Right renal pelvis (tissue), 4 donors: ENCODE data around the gene MMS19. TPM values are rescaled to one million over a fixed set of nuclear protein-coding genes. Genes with fewer than 3 reads are reported as not detected.
"Not testable (repeated sequence)": the region's sequence is repeated elsewhere in the genome, so short reads cannot be mapped to it uniquely, and the experiment has no call there.

Experiments
- DNase-seq, 4 donors: peaks; one replicate each; pipeline ENCODE4 v3.0.0-alpha.2; 2013; ENCODE audit warnings: low read depth in 4 of 4, low spot score in 3 of 4, missing footprints in 1 of 4
- polyA plus RNA-seq, 4 donors: library from polyadenylated mRNA; unstranded; fragments of 120-200 nt; gene quantifications; one replicate each; pipeline ENCODE4 v1.2.1, GENCODE V29; 2013; ENCODE audit not compliant: insufficient read length in 4 of 4

The MMS19 gene
- polyA plus RNA-seq, 4 donors: 80.3 to 88.4 (median 82.9) TPM

DNA sequence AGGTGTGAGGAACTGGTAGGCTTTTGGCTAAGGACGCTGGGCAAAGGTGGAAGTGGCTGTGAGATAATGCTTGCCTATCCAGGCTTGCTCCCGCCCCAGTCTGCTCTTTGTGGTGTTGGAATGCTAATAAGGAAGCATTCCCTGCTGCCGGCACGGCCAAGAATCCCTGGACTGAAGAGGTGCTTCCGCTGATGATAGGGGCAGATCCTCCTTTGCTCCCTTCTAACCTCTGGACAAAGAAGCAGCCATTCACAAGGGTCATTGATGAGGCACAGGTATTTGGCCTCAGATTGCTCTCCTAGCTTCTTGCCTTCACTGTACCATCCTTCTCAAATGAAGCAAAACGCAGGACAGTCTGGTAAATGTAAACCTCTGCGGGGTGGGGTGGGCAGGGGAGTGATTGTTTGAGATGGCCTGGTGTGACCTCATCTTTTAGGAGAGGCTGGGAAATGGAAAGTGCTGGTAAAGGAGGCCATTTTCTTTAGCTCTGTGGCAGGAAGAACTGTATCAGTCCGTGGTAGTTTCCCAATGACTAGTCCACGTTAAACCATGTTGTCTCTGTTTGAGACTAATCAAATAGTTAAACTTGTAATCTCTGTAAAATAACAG is 70.5 kb downstream of the MMS19 start:
- DNase-seq: no peak

DNA sequence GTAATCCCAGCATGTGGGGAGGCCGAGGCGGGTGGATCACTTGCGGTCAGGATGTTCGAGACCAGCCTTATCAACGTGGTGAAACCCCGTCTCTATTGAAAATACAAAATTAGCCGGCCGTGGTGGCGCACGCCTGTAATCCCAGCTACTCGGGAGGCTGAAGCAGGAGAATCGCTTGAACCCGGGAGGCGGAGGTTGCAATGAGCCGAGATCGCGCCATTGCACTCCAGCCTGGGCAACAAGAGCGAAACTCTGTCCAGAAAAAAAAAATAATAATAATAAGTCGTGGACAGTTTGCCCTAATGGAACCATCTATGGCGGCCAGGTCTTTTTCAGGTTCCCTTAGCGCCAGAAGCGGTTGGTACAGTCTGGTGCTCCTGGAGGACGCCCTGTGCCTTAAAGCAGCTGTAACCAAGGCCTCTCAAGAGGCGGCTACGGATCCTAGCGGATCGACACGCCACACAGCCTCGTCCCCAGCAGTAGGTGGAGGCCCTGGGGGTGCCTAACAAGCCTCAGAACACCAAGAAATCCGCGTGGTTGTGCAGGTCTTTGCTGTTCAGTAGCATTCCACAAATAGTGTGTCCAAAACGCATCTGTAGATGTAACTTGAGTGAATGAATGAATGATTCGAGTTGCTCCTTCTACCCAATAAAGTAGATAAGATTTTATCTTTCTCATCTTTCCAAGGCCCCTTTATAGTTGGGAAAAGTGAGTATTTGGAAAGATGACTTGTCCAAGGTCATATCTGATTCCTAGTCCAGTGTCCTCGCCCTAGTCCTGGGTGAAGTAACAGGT is 71.2 kb downstream of the MMS19 start:
- DNase-seq: no peak

DNA sequence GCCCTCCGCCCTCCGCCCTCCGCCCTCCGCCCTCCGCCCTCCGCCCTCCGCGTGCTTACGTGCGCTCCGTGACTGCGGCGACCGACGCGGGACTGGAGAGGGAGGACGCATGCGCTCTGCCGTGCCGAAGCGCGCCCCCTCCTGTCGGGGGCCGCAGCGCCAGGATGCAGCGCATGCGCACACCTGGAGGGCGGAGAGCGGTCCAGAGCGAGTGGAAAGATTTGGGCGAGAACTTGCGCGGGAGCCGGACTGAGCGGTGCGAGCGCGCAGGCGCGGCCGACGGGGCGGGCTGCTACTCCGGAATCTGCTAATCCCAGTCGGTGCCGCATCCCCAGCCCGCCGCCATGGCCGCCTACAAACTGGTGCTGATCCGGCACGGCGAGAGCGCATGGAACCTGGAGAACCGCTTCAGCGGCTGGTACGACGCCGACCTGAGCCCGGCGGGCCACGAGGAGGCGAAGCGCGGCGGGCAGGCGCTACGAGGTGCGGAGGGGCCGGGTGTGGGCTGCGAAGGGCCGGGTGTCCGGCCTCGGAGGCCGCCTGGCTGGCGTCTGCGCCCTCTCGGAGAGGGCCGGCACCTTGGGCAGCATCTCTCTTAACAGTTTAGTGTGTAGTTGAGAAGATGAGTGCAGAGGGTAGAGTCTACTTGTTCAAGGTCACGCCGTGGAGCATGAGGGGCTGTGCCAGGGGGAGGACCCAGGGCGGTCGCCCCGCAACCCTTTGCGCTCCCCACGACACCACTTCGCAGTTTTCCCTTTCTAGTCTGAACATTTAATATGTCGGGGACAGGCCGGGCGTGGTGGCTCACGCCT is 72.1 kb downstream of the MMS19 start, which contains the start of gene PGAM1:
Gene PGAM1 (plus strand): TSS at position 228 of the 812 bp plus-strand sequence. CDS start 117 bp downstream, at position 345.
- peak; percentile 90 to 98 (median 92) for DNase-seq

DNA sequence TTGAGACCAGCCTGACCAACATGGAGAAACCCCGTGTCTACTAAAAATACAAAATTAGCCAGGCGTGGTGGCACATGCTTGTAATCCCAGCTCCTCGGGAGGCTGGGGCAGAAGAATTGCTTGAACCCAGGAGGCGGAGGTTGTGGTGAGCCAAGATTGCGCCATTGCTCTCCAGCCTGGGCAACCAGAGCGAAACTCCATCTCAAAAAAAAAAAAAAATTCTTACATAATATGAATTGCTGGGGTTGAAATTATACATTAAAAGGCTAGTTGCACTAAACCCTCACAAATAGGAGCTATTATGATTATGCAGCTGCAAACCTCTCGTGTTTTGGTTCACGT is 74.5 kb downstream of the MMS19 start:
- DNase-seq: not testable (repeated sequence)

DNA sequence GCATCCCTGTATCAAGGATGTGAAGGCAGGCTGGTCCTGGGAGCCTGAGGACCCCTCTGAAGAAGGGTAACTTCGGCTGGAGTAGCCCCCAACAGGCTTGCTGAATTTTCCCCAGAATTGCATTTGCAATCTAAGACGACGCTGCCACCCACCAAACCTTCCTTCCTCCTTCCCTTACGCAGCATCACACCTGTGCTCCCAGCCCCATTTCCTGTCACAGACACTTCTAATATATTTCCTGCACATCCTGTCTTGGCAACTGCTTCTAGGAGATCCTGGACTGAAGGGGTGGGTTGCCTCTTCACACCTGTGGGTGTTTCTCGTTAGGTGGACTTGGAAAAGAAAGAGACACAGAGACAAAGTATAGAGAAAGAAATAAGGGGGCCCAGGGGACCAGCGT is 81.7 kb downstream of the MMS19 start:
- no peak for DNase-seq

DNA sequence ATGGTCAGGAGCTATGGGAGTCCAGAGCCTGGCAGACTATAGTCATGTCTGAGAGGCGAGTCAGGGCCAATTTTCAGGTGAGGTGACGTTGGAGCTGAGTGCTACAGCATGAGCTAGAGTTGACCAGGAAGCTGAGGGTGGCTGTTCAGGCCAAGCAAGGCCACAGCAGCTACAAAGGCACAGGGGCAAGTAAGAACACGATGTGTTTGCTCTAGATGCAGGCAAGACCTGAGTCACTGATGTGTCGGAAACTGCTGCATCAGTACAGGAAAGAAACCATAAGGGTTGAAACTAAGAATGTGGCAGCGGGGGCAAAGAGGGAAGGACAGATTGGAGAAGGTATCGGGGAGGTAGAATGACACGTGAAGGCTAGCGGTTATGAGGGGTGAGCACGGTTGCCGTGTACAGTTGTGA is 85.3 kb downstream of the MMS19 start:
- no peak for DNase-seq

DNA sequence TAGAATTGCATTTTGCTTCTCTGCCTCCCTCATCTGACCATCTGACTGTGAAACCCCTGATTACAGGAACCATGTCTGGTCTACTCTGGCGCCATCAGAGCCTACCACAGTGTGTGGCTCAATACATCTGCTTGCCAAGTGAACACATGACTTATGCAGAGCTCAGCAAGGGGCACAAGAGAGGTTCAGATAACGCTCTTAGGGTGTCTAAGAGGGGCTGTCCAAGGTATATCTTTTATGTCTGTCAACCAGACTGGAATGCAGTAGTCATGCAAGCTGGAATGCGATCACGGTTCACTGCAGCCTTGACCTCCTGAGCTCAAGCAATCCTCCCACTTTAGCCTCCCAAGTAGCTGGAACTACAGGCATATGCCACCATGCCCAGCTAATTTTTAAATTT is 86.8 kb downstream of the MMS19 start:
- DNase-seq: no peak

DNA sequence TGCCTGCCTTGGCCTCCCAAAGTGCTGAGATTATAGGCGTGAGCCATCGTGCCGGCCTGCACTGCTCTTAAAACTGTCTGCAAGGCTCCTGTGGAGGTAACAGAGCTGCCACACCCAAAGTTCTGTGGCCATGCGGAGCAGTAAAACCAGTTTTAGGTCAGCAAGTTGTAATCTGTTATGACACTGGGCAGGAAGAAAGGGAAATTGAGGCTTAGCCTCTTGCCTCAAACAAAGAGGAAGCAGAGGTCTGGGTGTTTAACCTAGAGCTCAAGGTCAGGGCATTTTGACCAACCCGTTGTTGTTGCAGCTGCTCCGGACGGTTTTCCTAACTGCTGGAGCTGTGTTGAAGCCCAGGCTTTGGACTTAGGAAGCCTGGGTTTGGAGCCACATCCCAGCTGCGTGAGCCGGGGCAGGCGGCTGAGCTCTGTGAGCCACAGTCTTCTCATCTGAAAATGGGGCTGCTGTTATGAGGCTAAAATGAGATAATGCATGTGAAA is 89.7 kb downstream of the MMS19 start:
- no peak for DNase-seq

Other genes with a start within 250 kb of the MMS19 start
- 10 to 100 TPM; 29.9 to 38.4 (median 30.9) TPM for gene ARHGAP19, start 205.8 kb downstream of the MMS19 start, polyA plus RNA-seq
- gene FRAT1, start 179.2 kb downstream of the MMS19 start, polyA plus RNA-seq: 1 to 10 TPM; 3.5 to 4.0 (median 3.7) TPM
- 10 to 100 TPM; 12.4 to 14.0 (median 13.4) TPM for gene FRAT2, start 163.7 kb downstream of the MMS19 start, polyA plus RNA-seq
- 10 to 100 TPM; 20.0 to 24.5 (median 21.4) TPM for gene RRP12, start 97.1 kb downstream of the MMS19 start, polyA plus RNA-seq
- gene PGAM1, start 72.2 kb downstream of the MMS19 start, polyA plus RNA-seq: 100 to 1,000 TPM; 176 to 209 (median 186) TPM
- 10 to 100 TPM; 31.4 to 38.7 (median 35.9) TPM for gene EXOSC1, start 52.4 kb downstream of the MMS19 start, polyA plus RNA-seq
- 10 to 100 TPM; 35.9 to 40.2 (median 37.7) TPM for gene ZDHHC16, start 52.2 kb downstream of the MMS19 start, polyA plus RNA-seq
- gene UBTD1, start 502 bp upstream of the MMS19 start, polyA plus RNA-seq: 10 to 100 TPM in 1 of 4 donors, 1 to 10 TPM in 3; 9.2 to 12.6 (median 9.3) TPM
- under 1 TPM; 0.37 to 0.93 (median 0.38) TPM for gene ANKRD2, start 74.4 kb upstream of the MMS19 start, polyA plus RNA-seq
- gene HOGA1, start 86.0 kb upstream of the MMS19 start, polyA plus RNA-seq: 10 to 100 TPM; 37.5 to 55.6 (median 47.2) TPM
- gene C10orf62, start 91.3 kb upstream of the MMS19 start, polyA plus RNA-seq: under 1 TPM; 0.27 to 0.90 (median 0.46) TPM
- 10 to 100 TPM; 18.7 to 25.0 (median 23.1) TPM for gene MORN4, start 135.1 kb upstream of the MMS19 start, polyA plus RNA-seq
- gene PI4K2A, start 142.2 kb upstream of the MMS19 start, polyA plus RNA-seq: 10 to 100 TPM; 19.8 to 22.1 (median 21.2) TPM
- 1 to 10 TPM; 4.5 to 6.6 (median 4.6) TPM for gene AVPI1, start 188.8 kb upstream of the MMS19 start, polyA plus RNA-seq
- gene MARVELD1, start 215.3 kb upstream of the MMS19 start, polyA plus RNA-seq: 10 to 100 TPM; 48.2 to 55.3 (median 51.1) TPM
- gene ZFYVE27, start 238.7 kb upstream of the MMS19 start, polyA plus RNA-seq: 10 to 100 TPM; 24.0 to 25.8 (median 24.9) TPM